Measurements from ENCODE around the gene BMP8A.

The BMP8A gene

GRCh38 chr1:39573736-39574624 lies 82.5 kb downstream of the BMP8A start:
- no peak for DNase-seq

GRCh38 chr1:39574646-39575045 lies 83.2 kb downstream of the BMP8A start:
- DNase-seq = no peak

Measured in activated naive CD4-positive, alpha-beta T cell treated with Interleukin-2 at 50 U/mL for 16 hours (primary cell).